ENCODE measurements around the gene FTCD.

DNA sequence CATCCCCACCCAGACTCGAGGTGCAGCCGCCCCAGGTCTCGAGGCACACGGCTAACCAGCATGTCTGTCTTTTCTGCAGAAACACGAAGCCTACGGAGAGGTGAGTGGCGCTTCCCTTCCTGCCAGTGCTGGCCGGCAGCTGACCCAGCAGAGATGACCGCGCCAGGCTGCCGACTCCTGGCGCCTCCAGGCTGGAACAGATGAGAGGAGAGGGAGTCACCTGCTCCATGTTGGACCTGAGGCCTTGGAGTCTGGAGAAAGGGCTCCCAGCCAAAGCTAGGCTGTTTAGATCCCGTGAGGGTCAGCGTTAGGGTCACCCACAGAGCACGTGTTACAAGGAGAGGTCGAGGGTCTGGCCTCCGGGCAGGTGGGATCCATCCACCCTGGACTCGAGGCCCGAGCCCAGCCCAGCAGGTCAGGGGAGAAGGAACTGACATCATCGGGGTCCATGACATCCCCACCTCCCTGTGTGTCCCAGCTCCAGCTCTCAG lies 42.6 kb downstream of the FTCD start:
- TF ChIP-seq, protein P1, sequence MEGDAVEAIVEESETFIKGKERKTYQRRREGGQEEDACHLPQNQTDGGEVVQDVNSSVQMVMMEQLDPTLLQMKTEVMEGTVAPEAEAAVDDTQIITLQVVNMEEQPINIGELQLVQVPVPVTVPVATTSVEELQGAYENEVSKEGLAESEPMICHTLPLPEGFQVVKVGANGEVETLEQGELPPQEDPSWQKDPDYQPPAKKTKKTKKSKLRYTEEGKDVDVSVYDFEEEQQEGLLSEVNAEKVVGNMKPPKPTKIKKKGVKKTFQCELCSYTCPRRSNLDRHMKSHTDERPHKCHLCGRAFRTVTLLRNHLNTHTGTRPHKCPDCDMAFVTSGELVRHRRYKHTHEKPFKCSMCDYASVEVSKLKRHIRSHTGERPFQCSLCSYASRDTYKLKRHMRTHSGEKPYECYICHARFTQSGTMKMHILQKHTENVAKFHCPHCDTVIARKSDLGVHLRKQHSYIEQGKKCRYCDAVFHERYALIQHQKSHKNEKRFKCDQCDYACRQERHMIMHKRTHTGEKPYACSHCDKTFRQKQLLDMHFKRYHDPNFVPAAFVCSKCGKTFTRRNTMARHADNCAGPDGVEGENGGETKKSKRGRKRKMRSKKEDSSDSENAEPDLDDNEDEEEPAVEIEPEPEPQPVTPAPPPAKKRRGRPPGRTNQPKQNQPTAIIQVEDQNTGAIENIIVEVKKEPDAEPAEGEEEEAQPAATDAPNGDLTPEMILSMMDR (IDR thresholded peaks at IDR 0.05; ENCODE audit: extremely low read depth in 1 of 2, insufficient read depth in 1 of 2, low read depth in 1 of 2, low read length in 2 of 2), result no peak
- no peak for TF ChIP-seq POLR2A (IDR thresholded peaks at IDR 0.05; ENCODE audit: low read depth, low read length)

Data from endothelial cell of umbilical vein (primary cell).